ENCODE data around the gene MRPL21.

GRCh38 chr11:68935516-68936357 lies 32.1 kb upstream of the MRPL21 start:
- TF ChIP-seq, protein P1, sequence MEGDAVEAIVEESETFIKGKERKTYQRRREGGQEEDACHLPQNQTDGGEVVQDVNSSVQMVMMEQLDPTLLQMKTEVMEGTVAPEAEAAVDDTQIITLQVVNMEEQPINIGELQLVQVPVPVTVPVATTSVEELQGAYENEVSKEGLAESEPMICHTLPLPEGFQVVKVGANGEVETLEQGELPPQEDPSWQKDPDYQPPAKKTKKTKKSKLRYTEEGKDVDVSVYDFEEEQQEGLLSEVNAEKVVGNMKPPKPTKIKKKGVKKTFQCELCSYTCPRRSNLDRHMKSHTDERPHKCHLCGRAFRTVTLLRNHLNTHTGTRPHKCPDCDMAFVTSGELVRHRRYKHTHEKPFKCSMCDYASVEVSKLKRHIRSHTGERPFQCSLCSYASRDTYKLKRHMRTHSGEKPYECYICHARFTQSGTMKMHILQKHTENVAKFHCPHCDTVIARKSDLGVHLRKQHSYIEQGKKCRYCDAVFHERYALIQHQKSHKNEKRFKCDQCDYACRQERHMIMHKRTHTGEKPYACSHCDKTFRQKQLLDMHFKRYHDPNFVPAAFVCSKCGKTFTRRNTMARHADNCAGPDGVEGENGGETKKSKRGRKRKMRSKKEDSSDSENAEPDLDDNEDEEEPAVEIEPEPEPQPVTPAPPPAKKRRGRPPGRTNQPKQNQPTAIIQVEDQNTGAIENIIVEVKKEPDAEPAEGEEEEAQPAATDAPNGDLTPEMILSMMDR (IDR thresholded peaks at IDR 0.05 in 4 of 5, conservative IDR thresholded peaks at IDR 0.05 in 1 of 5), result no peak
- TF ChIP-seq POLR2A (IDR thresholded peaks at IDR 0.05), result no peak

All from gastrocnemius medialis (tissue), 4 donors.